Measurements from ENCODE around the gene TPPP.
"Not testable (repeated sequence)": the region's sequence is repeated elsewhere in the genome, so short reads cannot be mapped to it uniquely, and the experiment has no call there.

TPPP gene

GRCh38 chr5:692529-693041, 567 bp downstream of the TPPP start:
- not testable (repeated sequence) for DNase-seq

DNA sequence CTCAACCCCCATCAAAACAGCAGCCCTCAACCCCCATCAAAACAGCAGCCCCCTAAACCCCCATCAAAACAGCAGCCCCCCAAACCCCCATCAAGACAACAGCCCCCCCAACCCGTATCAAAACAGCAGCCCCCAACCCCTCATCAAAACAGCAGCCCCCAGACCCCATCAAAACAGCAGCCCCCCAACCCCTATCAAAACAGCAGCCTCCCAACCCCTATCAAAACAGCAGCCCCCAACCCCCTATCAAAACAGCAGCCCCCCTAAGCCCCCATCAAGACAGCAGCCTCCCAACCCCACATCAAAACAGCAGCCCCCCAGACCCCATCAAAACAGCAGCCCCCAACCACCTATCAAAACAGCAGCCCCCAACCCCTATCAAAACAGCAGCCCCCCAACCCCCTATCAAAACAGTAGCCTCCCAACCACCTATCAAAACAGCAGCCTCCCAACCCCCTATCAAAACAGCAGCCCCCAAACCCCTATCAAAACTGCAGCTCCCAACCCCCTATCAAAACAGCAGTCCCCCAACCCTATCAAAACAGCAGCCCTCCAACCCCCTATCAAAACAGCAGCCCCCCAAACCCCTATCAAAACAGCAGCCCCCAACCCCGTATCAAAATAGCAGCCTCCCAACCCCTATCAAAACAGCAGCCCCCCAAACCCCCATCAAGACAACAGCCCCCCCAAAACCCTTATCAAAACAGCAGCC, 1.2 kb downstream of the TPPP start:
- DNase-seq, result no peak

- not testable (repeated sequence) for DNase-seq
Observed at GRCh38 chr5:691049-691448, 2.1 kb downstream of the TPPP start.

DNA sequence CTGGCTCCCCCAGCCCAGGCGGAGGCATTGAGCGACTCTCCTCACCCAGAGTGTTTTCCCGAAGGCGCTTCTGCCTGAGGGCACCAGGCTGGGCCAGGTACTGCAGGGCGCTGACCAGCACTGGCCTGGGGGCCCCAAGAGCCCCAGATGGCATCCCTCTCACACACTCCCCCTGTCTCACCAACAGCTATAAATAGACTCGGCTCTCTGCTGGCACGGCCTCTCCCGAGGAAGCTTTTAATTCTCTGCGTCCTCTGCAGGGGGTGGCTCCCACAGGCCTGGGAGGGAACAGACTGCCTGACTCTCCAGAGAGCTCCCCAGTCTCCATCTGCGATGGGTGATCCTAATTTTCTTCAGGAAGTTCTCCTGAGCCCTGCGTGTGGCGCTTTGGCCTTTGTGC, 2.9 kb downstream of the TPPP start:
- DNase-seq, result not testable (repeated sequence)

GRCh38 chr5:688348-689010, 4.7 kb downstream of the TPPP start:
- not testable (repeated sequence) for DNase-seq

DNA sequence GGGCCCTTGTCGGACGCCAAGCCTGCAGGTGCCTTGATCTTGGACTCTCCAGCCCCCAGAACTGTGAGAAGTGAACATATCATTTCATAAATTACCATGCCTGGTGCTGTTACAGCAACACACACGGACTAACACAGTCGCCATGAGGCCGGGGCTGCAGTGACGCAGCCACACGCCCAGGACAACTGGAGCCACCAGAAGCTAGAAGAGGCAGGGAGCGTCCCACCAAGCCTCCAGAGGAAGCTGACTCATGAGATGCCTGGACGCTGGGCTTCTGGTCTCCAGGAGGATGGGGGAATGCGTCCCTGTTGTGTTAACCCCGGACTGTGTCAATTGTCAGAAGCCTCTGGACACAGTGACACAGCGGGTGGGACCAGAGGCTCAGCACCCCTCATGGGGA, 6.2 kb downstream of the TPPP start:
- DNase-seq, result not testable (repeated sequence)

- not testable (repeated sequence) for DNase-seq
Observed at GRCh38 chr5:686172-686523, 7.0 kb downstream of the TPPP start.

GRCh38 chr5:685262-686171, 7.6 kb downstream of the TPPP start:
- no peak for DNase-seq

DNA sequence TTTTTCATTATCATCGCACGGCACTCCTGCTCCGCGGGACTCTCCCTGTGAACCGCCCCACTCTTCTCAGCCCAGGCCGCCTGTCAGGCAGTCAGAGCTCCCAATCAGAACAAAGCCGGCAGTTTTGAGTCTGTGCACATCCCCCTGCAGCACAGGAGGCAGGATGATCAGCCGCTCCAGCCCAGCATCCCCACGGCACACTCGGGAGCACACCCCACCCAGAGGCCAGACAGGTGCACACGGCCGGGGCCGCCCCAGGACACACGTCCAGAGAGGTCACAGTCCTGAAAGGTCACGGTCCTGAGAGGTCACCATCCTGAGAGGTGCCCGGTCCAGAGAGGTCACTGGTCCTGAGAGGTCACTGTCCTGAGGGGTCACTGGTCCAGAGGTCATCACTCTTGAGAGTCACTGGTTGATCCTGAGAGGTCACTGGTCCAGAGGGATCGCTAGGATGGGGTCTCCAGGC, 8.4 kb downstream of the TPPP start:
- DNase-seq, result no peak

- DNase-seq, result no peak
Observed at GRCh38 chr5:683551-684481, 9.3 kb downstream of the TPPP start.

GRCh38 chr5:682651-683358, 10.3 kb downstream of the TPPP start:
- not testable (repeated sequence) for DNase-seq

GRCh38 chr5:682216-682615, 10.9 kb downstream of the TPPP start:
- not testable (repeated sequence) for DNase-seq

DNA sequence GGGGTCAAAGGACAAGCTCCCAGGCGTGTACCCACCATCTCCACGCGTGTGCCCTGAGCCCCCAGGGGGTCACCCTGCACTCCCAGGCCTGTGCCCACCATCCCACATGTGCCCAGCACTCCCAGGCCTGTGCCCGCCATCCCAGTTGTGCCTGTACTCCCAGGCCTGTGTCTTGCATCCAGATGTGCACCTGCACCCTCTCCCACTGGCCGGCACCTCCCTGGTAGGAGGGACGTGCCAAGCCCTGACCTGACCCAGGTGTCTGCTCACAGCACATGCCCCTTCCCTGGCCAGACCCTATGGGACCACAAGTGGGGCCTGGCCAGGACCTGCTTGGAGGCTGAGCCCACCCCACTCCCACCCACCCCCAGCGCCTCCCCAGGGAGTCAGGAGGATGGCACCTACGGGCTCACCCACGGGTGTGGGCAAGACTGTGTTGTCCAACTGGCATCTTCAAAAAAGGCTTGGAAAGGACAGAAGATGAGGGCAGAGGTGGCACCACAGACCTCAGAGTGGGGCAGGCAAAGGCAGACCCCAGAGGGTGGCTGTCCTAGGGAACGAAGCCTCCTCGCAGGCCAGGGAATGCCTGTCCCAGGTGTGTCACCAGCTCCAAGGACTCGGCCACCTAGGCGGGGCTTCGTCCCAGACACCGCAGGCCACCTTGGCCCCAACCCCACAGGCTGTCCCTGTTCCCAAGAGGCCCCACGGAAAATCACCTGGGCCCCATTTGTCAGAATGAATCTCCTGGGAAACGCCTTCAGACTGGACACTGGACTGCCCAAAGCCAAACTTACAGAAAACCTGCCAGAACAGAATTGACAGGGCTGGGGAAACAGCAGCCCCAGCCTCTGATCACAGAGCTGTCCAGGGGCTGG, 11.6 kb downstream of the TPPP start:
- not testable (repeated sequence) for DNase-seq

GRCh38 chr5:680836-681235, 12.3 kb downstream of the TPPP start:
- DNase-seq, result not testable (repeated sequence)

DNA sequence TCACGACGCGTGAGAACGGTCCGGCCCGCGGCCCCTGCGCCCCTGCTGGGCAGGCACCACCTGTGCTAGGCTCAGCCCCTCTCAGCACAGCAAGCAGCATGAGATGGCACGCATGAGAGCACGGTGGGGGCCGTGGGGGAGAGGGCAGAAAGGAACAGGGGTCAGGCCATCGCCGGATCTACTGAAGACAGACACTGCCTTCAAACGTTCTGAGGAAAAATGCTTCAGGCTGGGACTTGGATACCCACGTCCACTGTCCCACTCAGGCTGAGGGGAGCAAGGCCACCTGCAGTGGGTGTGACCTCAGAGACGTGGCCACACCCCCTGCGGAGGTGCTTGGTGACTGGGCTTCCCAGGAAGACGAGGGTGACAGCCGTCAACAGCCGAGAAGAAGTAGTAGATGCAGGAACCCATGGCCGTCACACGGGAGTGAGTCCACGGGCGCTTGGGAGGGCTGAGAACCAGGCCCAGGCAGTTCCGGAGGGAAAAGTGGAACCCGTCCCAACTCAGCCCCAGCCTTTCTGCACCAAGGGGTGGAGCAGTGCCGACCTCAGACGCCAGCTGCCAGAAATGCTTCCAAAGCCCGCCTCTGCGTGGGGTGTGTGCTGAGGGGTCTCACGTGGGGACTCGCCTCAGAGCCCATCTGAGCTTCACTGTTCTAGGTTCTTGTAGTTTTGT, 12.9 kb downstream of the TPPP start:
- DNase-seq, result not testable (repeated sequence)

GRCh38 chr5:679166-679895, 13.8 kb downstream of the TPPP start:
- not testable (repeated sequence) for DNase-seq

GRCh38 chr5:678521-678920, 14.6 kb downstream of the TPPP start:
- not testable (repeated sequence) for DNase-seq

DNA sequence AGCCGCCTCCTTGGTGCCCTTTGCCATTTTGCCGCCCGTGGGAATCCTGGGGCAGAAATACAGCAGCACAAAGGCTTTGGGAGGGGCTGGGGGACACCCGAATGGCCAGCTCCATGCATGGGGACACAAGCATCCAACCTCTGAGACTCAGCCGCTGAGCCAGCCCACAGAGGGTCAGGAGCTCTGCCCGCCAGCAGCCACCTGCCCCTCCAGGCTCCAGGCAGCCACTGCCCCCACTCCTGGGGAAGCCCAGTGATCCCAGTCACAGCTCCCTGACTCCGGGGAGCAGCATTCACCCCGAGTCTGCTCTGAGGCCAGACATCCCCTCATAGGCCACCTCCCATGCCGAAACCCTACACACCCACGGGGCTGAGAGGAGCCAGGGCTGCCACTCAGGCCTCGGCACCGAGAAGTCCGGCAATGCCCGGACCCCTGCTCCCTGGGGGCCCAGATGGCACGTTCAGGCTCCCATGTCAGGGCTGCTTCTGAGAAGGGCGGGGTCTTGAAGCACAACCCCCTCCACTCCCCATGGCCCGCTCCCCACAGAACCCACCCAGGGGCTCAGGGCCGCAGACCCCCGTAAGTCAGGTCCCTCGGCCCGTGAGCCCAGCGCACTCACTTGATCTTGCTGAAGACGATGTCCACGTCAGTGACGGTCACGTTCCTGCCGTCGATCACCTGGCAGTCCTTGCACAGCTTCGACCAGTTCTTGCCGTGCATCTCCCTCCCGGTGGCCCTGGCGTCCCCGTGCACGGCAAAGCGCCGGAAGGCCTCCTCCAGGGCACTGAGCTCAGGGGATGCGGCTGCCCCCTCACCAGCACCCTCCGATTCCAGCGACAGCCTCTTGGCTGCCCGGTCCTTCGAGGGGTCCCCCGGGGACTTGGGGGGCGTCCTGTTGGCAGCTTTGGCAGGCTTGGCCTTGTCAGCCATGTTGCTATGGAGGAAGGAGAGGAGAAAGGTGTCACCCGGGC, 15.7 kb downstream of the TPPP start:
- no peak for DNase-seq
